Activated effector memory CD4-positive, alpha-beta T cell treated with anti-CD3 and anti-CD28 coated beads, Interleukin-2, amount 50 U/mL, for 16 hours (primary cell): ENCODE results near the gene RPTOR.
"Not testable (repeated sequence)": the region's sequence is repeated elsewhere in the genome, so short reads cannot be mapped to it uniquely, and the experiment has no call there.

ENCODE experiments used
- DNase-seq: peaks from one replicate; pipeline ENCODE4 v3.0.0-alpha.2; 2020

The RPTOR gene

GRCh38 chr17:80872501-80873306 is 328.1 kb downstream of the RPTOR start:
- DNase-seq = peak; percentile 49

- peak; percentile 42 for DNase-seq
These were observed 328.8 kb downstream of the RPTOR start for GRCh38 chr17:80873307-80873951.

- peak; percentile 58 for DNase-seq
These were observed 330.3 kb downstream of the RPTOR start for GRCh38 chr17:80874866-80875445.

DNA sequence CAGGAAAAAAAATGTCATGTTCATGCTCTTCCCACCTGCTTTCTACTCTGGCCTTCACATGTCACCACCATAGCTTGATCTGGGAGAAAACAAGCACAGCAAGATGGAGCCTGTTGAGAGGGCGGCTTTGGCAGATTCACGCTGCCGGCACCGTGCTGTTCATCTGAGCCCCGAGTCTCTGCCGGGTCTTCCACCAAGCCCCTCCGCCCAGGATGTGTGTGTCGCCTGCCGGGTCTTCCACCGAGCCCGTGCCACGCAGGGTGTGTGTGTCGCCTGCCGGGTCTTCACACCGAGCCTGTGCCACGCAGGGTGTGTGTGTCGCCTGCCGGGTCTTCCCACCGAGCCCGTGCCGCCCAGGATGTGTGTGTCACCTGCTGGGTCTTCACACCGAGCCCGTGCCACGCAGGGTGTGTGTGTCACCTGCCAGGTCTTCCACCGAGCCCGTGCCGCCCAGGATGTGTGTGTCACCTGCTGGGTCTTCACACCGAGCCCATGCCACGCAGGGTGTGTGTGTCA is 330.9 kb downstream of the RPTOR start:
- DNase-seq = peak; percentile 38

DNA sequence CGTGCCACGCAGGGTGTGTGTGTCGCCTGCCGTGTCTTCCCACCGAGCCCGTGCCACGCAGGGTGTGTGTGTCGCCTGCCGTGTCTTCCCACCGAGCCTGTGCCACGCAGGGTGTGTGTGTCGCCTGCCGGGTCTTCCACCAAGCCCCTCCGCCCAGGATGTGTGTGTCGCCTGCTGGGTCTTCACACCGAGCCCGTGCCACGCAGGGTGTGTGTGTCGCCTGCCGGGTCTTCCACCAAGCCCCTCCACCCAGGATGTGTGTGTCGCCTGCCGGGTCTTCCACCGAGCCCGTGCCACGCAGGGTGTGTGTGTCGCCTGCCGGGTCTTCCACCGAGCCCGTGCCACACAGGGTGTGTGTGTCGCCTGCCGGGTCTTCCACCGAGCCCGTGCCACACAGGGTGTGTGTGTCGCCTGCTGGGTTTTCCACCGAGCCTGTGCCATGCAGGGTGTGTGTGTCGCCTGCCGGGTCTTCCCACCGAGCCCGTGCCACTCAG is 331.9 kb downstream of the RPTOR start:
- DNase-seq = not testable (repeated sequence)

- peak; percentile 89 for DNase-seq
These were observed 332.5 kb downstream of the RPTOR start for GRCh38 chr17:80876950-80877728.

DNA sequence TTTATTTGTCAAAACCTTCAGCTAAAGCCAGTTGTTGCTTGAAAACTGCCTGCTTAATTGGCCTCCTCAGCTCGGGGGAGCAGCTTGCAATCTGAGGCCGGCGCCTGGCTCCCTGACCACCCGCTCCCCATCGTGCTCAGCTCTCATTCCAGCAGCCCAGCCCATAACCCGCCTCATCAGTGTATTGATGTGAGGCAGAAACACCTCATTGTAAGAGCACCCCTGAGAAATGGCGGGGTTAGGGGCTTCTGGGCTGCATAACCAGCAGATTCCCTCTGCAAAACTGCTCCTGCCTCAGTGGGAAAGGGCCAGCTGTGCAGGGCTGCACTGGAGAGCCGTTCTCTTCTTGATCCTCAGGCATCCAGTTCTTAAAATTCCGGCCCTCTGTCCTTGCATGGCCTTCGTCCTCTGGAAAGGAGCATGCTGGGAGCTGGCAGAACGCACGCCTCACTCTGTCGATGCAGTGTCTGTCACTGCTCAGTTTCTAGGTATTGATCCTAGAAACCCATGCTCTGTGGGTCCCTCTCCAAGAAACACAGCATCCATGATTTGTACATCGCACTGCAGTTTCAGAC is 333.2 kb downstream of the RPTOR start:
- no peak for DNase-seq

GRCh38 chr17:80878876-80879722 is 334.5 kb downstream of the RPTOR start:
- peak; percentile 55 for DNase-seq

- peak; percentile 62 for DNase-seq
These were observed 335.3 kb downstream of the RPTOR start for GRCh38 chr17:80879723-80880647.

GRCh38 chr17:80880648-80880985 is 336.0 kb downstream of the RPTOR start:
- DNase-seq = peak; percentile 24

- DNase-seq = peak; percentile 49
These were observed 336.7 kb downstream of the RPTOR start for GRCh38 chr17:80881306-80881705.

- DNase-seq = no peak
These were observed 337.7 kb downstream of the RPTOR start for GRCh38 chr17:80882323-80882722.

DNA sequence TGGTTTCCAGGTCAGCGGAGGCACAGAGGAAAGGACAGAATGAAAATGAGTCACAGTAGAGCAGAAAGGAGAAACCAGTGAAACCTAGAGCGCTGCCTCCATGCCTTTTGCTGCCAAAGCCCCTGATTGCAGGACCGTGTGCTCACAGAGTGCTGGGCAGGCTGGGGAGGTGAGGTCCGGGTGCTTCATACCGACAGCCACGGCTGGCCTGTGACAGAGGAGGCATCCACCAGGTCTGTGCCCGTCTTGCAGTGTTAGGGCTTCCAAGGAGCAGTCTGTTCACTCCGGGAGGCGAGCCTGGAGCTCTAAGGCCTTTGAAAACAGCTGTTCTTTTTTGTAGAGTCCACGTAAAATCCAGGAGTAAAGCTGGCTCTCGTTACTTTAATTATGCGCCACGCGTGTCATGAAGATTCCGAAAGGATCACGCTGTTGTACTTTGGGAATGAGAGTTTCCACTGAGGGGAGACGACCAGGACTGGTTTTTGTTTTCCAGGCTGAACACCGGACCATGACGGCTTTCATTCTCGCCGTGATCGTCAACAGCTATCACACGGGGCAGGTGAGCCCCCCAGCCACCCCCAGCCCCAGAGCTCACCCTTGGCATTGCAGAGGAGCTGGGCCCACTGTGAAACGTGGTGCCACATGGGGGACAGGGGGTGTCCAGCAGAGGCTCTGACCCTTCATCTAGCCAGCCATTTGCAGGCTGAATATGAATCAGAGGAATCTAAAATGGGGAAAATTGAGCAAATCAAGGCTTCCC is 338.5 kb downstream of the RPTOR start:
- DNase-seq = no peak

- DNase-seq = peak; percentile 58
These were observed 339.4 kb downstream of the RPTOR start for GRCh38 chr17:80883831-80884735.

DNA sequence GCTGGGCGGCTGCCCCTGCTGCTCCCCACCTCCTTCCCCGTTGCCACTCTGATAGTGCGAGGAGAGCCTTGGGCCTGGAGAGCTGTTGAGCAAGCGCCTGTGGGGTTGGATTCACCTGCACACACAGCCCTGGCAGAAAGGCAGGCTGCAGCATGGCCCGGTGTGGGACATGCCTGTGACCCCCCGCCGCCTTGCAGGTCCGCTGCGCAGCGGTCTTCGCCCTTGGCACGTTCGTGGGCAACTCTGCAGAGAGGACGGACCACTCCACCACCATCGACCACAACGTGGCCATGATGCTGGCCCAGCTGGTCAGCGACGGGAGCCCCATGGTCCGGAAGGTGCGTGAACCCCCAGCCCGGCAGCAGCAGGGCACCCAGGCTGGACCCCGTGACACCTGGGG is 340.2 kb downstream of the RPTOR start:
- peak; percentile 58 for DNase-seq

GRCh38 chr17:80885947-80886582 is 341.4 kb downstream of the RPTOR start:
- peak; percentile 55 for DNase-seq

DNA sequence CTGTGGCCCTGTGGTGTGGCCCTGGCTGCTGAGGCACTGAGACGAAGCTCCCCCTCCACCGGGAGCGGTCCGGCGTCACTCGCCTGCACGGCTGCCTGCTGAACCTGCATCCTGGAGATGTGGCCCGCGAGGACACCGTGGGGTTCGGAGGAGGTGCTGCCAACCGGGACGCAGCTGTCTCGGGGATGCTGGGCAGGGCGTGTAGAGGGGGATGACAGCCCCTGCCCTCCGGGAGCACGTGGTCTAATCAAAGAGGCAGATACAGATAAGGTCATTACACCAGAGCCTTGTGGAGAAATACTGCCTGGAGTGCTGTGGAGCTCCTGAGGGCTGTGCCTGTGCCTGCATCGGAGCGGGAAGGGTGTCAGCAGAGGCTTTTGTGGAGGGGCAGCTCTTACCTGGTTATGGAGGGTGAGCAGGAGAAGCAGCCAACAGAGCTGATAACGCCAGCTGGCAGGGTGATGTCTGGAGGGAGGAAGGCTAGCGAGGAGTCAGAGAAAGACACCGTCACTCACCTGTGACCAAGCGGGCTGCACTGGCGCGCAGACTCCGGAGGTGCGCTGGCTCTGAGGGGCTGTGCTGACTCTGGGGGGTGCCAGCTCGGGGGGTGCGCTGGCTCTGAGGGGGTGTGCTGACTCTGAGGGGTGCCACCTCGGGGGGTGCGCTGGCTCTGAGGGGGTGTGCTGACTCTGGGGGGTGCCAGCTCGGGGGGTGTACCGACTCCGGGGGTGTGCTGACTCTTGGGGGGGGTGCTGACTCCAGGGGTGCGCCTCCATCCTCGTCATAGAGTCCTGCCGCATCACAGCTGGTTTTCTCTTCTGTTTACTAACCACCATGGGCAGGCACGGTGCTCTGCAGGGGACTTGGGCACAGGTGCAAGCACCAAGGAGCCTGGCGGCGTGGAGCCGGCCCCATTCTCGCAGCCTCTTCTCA is 342.3 kb downstream of the RPTOR start:
- DNase-seq = peak; percentile 60
